Muscle layer of colon (tissue), 2 donors: ENCODE measurements around the gene DEGS2.

ENCODE experiments used
- H3K27ac ChIP-seq: one replicate; pipeline ENCODE4 v1.7.0; 2013; ENCODE audit warnings: low read depth, mild to moderate bottlenecking, low read length, moderate library complexity
- H3K27me3 ChIP-seq, 2 donors: one replicate each; pipeline ENCODE4 v1.7.0; 2013; ENCODE audit warnings: low read length in 2 of 2, mild to moderate bottlenecking in 2 of 2; ENCODE audit not compliant: insufficient read depth in 2 of 2, control insufficient read depth in 1 of 2
- H3K36me3 ChIP-seq: one replicate; pipeline ENCODE4 v1.7.0; 2013; ENCODE audit warnings: mild to moderate bottlenecking, low read length; ENCODE audit not compliant: insufficient read depth
- H3K4me1 ChIP-seq: one replicate; pipeline ENCODE4 v1.7.0; 2013; ENCODE audit warnings: mild to moderate bottlenecking, low read length; ENCODE audit not compliant: insufficient read depth
- H3K4me3 ChIP-seq, 2 donors: one replicate each; pipeline ENCODE4 v1.7.0; 2013; ENCODE audit warnings: low read length in 2 of 2, low read depth in 1 of 2, mild to moderate bottlenecking in 1 of 2, moderate library complexity in 1 of 2
- H3K9ac ChIP-seq: one replicate; pipeline ENCODE4 v1.7.0; 2013; ENCODE audit warnings: low read length
- H3K9me3 ChIP-seq: one replicate; pipeline ENCODE4 v1.7.0; 2013; ENCODE audit warnings: mild to moderate bottlenecking, low read length
- donor health status: abdominal sarcoma.
- donor health status: Adenocarcinoma of cecum.

DEGS2 gene

GRCh38 chr14:100115236-100115635 is 44.2 kb downstream of the DEGS2 start:
- Histone ChIP-seq H3K36me3 (no peaks in the 10 kb centered on the region), H3K27ac (no peak overlapping the region), H3K4me1 (no peaks in the 10 kb centered on the region), H3K27me3 (no peaks in the 10 kb centered on the region), H3K9ac (no peak overlapping the region), H3K9me3 (no peaks in the 10 kb centered on the region), H3K4me3 (no peak overlapping the region)

- Histone ChIP-seq H3K27me3 (no peaks in the 10 kb centered on the region), H3K9me3 (no peaks in the 10 kb centered on the region), H3K9ac (no peak overlapping the region), H3K4me1 (no peaks in the 10 kb centered on the region), H3K4me3 (no peak overlapping the region), H3K27ac (no peak overlapping the region), H3K36me3 (no peaks in the 10 kb centered on the region)
Observed at GRCh38 chr14:100114109-100114765, 45.2 kb downstream of the DEGS2 start.

DNA sequence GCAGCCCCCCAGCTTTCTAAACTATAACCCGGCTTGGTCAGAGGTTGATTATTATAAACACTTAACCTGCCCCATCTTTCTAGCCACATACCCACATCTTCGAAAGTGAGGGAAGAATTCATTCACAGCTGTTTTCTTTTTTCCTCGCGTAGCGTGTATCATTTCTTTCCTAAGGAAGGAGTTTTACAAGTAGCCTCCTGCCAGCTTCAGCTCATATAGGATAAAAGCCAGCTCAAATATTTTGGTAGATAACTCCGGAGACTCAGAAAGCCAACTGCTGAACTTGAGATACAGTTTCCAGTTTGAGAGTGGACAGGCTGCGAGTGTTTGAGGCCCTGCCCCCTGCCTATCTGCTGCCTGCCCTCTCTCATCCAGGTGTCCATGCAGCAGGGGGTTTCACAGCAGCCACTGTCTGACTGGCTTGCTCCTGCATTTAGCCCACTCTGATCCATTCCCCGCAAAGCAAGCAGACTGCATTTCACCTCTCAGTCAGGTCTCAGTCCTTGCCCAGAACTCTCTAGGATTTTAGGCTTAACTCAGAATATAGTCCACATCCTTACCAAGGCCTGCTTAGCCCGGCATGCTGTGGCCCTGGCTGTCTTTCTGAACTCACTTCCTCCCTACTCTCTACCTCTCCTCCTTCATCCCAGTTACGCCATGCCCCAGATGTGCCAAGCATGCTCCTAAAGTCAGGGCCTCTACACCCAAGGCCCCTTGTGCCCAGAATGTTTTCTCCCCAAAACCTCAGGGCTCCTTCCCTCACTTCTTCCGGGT is 47.3 kb downstream of the DEGS2 start:
- no peak overlapping the region for H3K27ac ChIP-seq
- H3K9ac ChIP-seq = no peak overlapping the region
- H3K27me3 ChIP-seq = no peaks in the 10 kb centered on the region
- H3K9me3 ChIP-seq = no peaks in the 10 kb centered on the region
- peaks cover 12% of the 10 kb centered on the region for H3K4me1 ChIP-seq
- no peak overlapping the region for H3K4me3 ChIP-seq
- no peaks in the 10 kb centered on the region for H3K36me3 ChIP-seq

- H3K27me3 ChIP-seq = no peaks in the 10 kb centered on the region
Observed at GRCh38 chr14:100110816-100111215, 48.6 kb downstream of the DEGS2 start.

GRCh38 chr14:100109594-100109955 is 49.9 kb downstream of the DEGS2 start:
- Histone ChIP-seq H3K4me1 (peaks cover 29% of the 10 kb centered on the region), H3K27me3 (no peaks in the 10 kb centered on the region), H3K9me3 (no peaks in the 10 kb centered on the region), H3K4me3 (no peak overlapping the region), H3K36me3 (no peaks in the 10 kb centered on the region), H3K27ac (no peak overlapping the region), H3K9ac (no peak overlapping the region)

More at GRCh38 chr14:100110816-100111215, 48.6 kb downstream of the DEGS2 start:
- H3K4me1 ChIP-seq = peaks cover 16% of the 10 kb centered on the region
- H3K27ac ChIP-seq = no peak overlapping the region
- no peaks in the 10 kb centered on the region for H3K36me3 ChIP-seq
- no peaks in the 10 kb centered on the region for H3K9me3 ChIP-seq
- H3K4me3 ChIP-seq = no peak overlapping the region
- H3K9ac ChIP-seq = no peak overlapping the region

DNA sequence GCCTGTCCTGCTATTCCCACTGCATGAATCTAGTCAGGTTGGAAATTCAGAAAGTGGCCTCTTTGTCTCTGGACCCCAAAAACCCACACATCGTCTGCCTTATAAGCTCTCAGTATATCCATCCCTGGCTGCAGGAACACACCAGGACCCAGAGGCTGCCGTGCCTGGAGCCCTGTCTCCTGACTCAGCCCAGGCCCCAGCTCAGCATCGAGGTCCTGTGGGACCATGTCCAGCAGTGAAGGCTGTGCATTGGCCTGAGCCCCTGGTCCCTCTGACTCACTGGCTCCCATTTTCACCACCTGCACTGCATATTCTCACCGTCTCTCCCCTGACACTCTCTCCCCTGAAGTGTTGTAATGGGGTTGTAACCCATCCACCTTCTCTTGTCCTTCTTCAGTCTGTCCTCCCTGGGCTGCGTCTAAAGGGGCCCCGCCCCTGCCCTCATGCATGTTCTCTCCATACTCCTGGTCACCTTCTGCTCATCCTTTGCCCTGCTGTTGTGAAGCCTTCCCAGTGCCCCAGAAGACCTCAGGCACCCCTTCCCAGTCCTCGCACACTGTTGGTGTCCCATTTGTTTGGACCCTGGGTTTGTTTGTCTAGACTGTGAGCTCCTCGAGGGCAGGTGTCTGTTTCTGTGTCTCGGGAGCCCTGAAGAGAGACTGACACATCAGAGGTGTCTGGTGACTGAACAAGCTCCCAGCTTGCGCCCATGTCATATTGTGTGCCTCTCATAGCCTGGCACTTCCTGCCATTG is 50.4 kb downstream of the DEGS2 start:
- Histone ChIP-seq H3K9ac (no peak overlapping the region), H3K27ac (no peak overlapping the region), H3K4me3 (no peak overlapping the region), H3K9me3 (no peaks in the 10 kb centered on the region), H3K4me1 (peaks cover 34% of the 10 kb centered on the region), H3K36me3 (no peaks in the 10 kb centered on the region), H3K27me3 (no peaks in the 10 kb centered on the region)

DNA sequence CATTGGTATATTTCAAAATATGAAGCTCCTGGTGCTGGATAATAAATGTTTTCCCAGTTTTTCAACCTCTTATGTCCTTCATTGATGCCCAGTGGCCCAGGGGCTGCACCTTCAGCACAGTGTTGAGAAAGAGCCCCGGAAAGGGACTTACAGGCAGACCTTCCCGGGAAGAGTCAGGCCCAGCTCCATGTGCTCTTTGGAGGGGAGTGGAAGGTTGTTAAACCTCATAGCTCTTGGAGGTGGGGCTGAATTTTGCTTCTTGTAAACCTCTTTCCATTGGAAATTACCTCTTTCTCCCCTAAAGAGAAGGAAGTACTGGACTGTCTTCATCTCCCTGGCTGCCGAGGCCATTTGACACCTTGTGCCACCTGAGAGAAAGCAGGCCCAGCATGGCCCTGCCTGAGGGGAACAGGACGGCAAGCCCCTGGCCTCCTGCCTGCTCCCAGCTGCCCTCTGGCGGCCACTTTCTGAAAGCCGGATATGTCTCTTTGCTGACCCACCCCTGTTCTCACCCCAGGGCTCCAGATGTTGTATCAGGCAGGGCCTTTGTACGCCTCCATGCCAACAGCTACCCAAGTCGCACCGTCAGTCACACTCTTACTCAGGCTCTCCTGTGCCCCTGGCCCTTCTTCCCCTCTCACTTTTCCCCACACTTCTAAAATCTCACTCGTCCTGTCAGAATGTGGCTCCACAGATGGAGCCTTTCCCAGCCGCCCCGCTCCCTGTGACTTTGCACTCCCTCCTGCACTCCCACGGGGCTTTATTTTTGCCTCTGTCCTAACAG is 51.2 kb downstream of the DEGS2 start:
- no peak overlapping the region for H3K27ac ChIP-seq
- H3K27me3 ChIP-seq = no peaks in the 10 kb centered on the region
- H3K9me3 ChIP-seq = no peaks in the 10 kb centered on the region
- no peak overlapping the region for H3K9ac ChIP-seq
- H3K36me3 ChIP-seq = no peaks in the 10 kb centered on the region
- no peak overlapping the region for H3K4me3 ChIP-seq
- peaks cover 42% of the 10 kb centered on the region for H3K4me1 ChIP-seq

GRCh38 chr14:100107236-100107635 is 52.2 kb downstream of the DEGS2 start:
- Histone ChIP-seq H3K27ac (no peak overlapping the region), H3K27me3 (no peaks in the 10 kb centered on the region), H3K9ac (no peak overlapping the region), H3K36me3 (no peaks in the 10 kb centered on the region), H3K9me3 (no peaks in the 10 kb centered on the region), H3K4me1 (peaks cover 49% of the 10 kb centered on the region), H3K4me3 (no peak overlapping the region)

DNA sequence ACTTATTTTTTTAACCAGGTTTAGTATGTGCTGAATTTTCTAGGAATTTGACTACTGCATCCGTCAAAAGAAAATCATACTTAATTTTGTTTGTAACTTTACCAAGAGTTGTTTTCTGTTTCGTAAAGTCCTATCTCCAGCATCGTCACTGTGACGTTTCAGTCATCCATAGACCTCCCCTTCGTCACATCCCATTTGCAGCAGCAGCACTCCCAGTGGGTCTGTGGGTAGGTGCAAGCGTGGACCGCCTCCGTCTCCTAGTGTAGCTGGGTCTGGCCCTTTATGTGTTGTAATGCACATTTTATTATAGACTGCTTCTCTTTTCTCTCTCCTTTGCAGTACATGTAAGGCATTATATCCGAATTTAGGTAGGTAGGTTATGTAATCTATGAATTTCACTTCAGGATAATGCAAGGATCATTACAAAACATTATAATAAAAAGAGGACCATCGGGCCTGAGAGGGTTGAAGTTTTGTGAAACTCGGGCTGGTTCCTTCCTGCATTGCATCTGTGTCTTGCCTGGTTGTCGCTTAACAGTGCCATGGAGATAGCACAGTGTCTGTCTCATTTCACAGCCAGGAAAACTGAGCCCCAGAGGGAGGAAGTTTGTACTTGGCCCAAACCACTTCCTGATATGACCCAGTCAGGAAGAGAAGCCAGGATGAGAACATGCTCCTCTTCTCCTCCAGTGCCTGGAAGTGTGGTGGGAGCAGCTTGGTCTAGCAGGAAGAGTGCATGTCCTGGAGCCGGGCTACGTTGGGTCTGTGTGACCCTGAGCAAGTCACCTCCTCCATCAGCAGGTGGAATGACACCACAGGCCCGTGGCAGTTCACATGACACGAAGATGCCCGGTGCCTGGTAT is 53.0 kb downstream of the DEGS2 start:
- H3K27me3 ChIP-seq = no peaks in the 10 kb centered on the region
- H3K9me3 ChIP-seq = no peaks in the 10 kb centered on the region
- H3K4me3 ChIP-seq = no peak overlapping the region
- peaks cover 49% of the 10 kb centered on the region for H3K4me1 ChIP-seq
- H3K27ac ChIP-seq = no peak overlapping the region
- H3K36me3 ChIP-seq = no peaks in the 10 kb centered on the region
- H3K9ac ChIP-seq = no peak overlapping the region

DNA sequence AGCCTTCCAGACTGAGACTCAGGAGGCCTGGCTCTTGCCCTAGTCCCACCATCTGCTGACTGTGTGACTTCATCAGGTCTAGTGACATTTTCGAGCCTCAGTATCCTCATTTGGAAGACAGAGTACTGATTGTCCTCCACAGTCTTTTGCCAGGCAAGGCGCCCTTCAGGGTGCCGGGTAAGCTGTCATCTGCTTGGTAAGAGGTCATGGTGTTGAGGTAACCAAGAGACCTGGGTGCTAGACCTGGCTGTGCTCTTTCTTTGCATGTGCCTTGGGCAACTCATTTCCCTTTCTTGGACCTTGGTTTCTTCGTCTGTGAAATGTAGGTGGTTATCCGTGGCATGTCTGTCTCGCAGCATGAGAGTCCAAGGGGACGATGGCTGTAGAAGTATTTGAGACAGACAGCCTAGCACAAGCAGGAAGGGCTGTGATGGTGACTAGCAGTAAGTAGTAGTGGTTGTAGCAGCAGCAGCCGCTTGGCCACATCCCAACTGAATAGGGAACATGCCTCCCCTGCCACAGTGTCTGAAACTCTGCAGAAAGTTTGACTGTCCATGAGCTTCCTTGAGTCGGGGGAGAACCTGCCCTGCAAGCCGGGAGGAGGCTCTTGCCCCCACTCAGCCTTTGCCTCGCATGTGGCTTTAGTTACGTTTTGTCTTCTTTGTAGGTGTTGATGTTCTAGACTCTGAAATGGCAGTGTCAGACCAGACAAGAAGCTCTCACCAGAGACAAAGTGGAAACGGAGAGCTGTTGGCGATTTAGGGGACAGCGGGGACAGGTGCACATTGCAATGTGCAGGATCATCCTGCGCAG is 53.9 kb downstream of the DEGS2 start:
- Histone ChIP-seq H3K9ac (no peak overlapping the region), H3K36me3 (no peaks in the 10 kb centered on the region), H3K4me1 (peaks cover 49% of the 10 kb centered on the region), H3K4me3 (no peak overlapping the region), H3K27me3 (no peaks in the 10 kb centered on the region), H3K9me3 (no peaks in the 10 kb centered on the region), H3K27ac (no peak overlapping the region)
